T-helper 17 cell (primary cell): ENCODE data around the gene SFXN2. TPM values are rescaled to one million over a fixed set of nuclear protein-coding genes. Genes with fewer than 3 reads are reported as not detected.

Experiments
- ATAC-seq: fragments of 150-1000 bp; cut with Tn5 transposase; 2 replicates; pipeline ENCODE4 v1.10.0; 2021; ENCODE audit warnings: mild to moderate bottlenecking, moderate library complexity
- DNase-seq, 3 donors: peaks; one replicate each; pipeline versions ENCODE4 v3.0.0 to v3.0.0-alpha.2; 2020 to 2021
- H3K9me3 ChIP-seq: one replicate; pipeline ENCODE4 v1.7.0; 2013; ENCODE audit warnings: low read length, mild to moderate bottlenecking; ENCODE audit not compliant: control insufficient read depth, poor library complexity, severe bottlenecking
- H3K27ac Mint-ChIP-seq: one replicate; pipeline ENCODE4 v1.8.0; 2022; ENCODE audit warnings: mild to moderate bottlenecking, moderate library complexity, mixed read lengths
- H3K27me3 Mint-ChIP-seq: one replicate; pipeline ENCODE4 v1.8.0; 2022; ENCODE audit warnings: mixed read lengths
- H3K36me3 Mint-ChIP-seq: one replicate; pipeline ENCODE4 v1.8.0; 2022; ENCODE audit warnings: low read depth, mixed read lengths
- H3K4me1 Mint-ChIP-seq: one replicate; pipeline ENCODE4 v1.8.0; 2022; ENCODE audit warnings: mild to moderate bottlenecking, mixed read lengths
- H3K4me3 Mint-ChIP-seq: one replicate; pipeline ENCODE4 v1.8.0; 2022; ENCODE audit warnings: mild to moderate bottlenecking, moderate library complexity, mixed read lengths
- total RNA-seq, 4 donors: library from RNA in 2 of 4; stranded (reverse) in 2 of 4; gene quantifications; one replicate each; pipeline ENCODE4 v1.2.3 and lab custom pipeline; 2022 to 2026

The SFXN2 gene
- total RNA-seq, 2 donors from 2014 or later = 5.6 to 7.9 TPM

GRCh38 chr10:102782673-102783551 lies 68.5 kb downstream of the SFXN2 start:
- Mint-ChIP-seq H3K27ac (peak overlapping the region; percentile 71), H3K27me3 (no peaks in the 10 kb centered on the region), H3K4me1 (peaks cover 40% of the 10 kb centered on the region), H3K4me3 (no peak overlapping the region), H3K36me3 (peaks cover 3% of the 10 kb centered on the region)
- DNase-seq (no peak), ATAC-seq (no peak)
- H3K9me3 ChIP-seq = no peaks in the 10 kb centered on the region

GRCh38 chr10:102783568-102783967 lies 69.1 kb downstream of the SFXN2 start:
- no peak overlapping the region for H3K4me3 Mint-ChIP-seq
- no peaks in the 10 kb centered on the region for H3K9me3 ChIP-seq
- no peak for ATAC-seq
- H3K36me3 Mint-ChIP-seq = peaks cover 3% of the 10 kb centered on the region
- peak overlapping the region; percentile 71 for H3K27ac Mint-ChIP-seq
- no peak for DNase-seq
- H3K27me3 Mint-ChIP-seq = no peaks in the 10 kb centered on the region
- peaks cover 36% of the 10 kb centered on the region for H3K4me1 Mint-ChIP-seq

GRCh38 chr10:102785818-102786217 lies 71.4 kb downstream of the SFXN2 start:
- no peak for DNase-seq
- Mint-ChIP-seq H3K4me1 (peaks cover 32% of the 10 kb centered on the region), H3K27me3 (no peaks in the 10 kb centered on the region), H3K4me3 (no peak overlapping the region), H3K27ac (peak overlapping the region; percentile 65), H3K36me3 (peaks cover 2% of the 10 kb centered on the region)
- no peak for ATAC-seq
- no peaks in the 10 kb centered on the region for H3K9me3 ChIP-seq

GRCh38 chr10:102791754-102792395 lies 77.4 kb downstream of the SFXN2 start:
- Mint-ChIP-seq H3K4me3 (no peak overlapping the region), H3K36me3 (peaks cover 2% of the 10 kb centered on the region), H3K27me3 (no peaks in the 10 kb centered on the region), H3K4me1 (peaks cover 28% of the 10 kb centered on the region), H3K27ac (no peak overlapping the region)
- no peak for DNase-seq
- no peak for ATAC-seq
- H3K9me3 ChIP-seq = no peaks in the 10 kb centered on the region

Other genes starting within 250 kb of the SFXN2 start
- gene ACTR1A, start 211.9 kb upstream of the SFXN2 start, total RNA-seq = 10 to 100 TPM; 57.5 to 58.0 TPM
- gene SUFU, start 210.7 kb upstream of the SFXN2 start, total RNA-seq = 10 to 100 TPM; 14.4 to 16.4 TPM
- gene TRIM8, start 70.2 kb upstream of the SFXN2 start, total RNA-seq = 10 to 100 TPM; 63.6 to 73.0 TPM
- gene ARL3, start 239 bp upstream of the SFXN2 start, total RNA-seq = 1 to 10 TPM; 3.2 to 3.7 TPM
- 10 to 100 TPM; 21.1 to 26.6 TPM for gene WBP1L, start 29.3 kb downstream of the SFXN2 start, total RNA-seq
- not detected for gene CYP17A1, start 122.8 kb downstream of the SFXN2 start, total RNA-seq
- gene BORCS7, start 139.6 kb downstream of the SFXN2 start, total RNA-seq = 10 to 100 TPM; 15.3 to 19.0 TPM
- gene AS3MT, start 154.8 kb downstream of the SFXN2 start, total RNA-seq = 1 to 10 TPM in 1 of 2 donors, not detected in 1; 1.0 TPM
- 10 to 100 TPM in 1 of 2 donors, 1 to 10 TPM in 1; 9.2 to 12.5 TPM for gene CNNM2, start 203.7 kb downstream of the SFXN2 start, total RNA-seq